ENCODE data around the gene P2RX2.

GRCh38 chr12:132617135-132617701 lies 1.4 kb upstream of the P2RX2 start:
- TF ChIP-seq CTCF (IDR thresholded peaks at IDR 0.05) (no peak), POLR2A (IDR thresholded peaks at IDR 0.05) (no peak)

Measured in upper lobe of left lung (tissue), 4 donors.